Breast epithelium (tissue), 4 donors: Measurements from ENCODE around the gene ABT1. TPM values are rescaled to one million over a fixed set of nuclear protein-coding genes. Genes with fewer than 3 reads are reported as not detected.
A peak's percentile ranks its signal among the peaks of the same experiment; 100 is the strongest.

Experiments used
- DNase-seq, 2 donors: peaks; one replicate each; pipeline ENCODE4 v3.0.0-alpha.2; 2019; ENCODE audit warnings: low spot score in 2 of 2
- H3K27ac ChIP-seq, 2 donors: fragments of 200-600 bp; sonication (generic) in 1 of 2; one replicate each; pipeline ENCODE4 v1.5.1; 2016 to 2019; ENCODE audit warnings: mild to moderate bottlenecking in 1 of 2
- H3K27me3 ChIP-seq, 2 donors: fragments of 200-600 bp; sonication (generic) in 1 of 2; one replicate each; pipeline versions ENCODE4 v1.5.1 to v1.6.0; 2017 to 2019; ENCODE audit warnings: control low read depth in 1 of 2, mild to moderate bottlenecking in 1 of 2
- H3K36me3 ChIP-seq: fragments of 200-600 bp; one replicate; pipeline ENCODE4 v1.5.1; 2019
- H3K4me1 ChIP-seq, 2 donors: fragments of 200-600 bp; sonication (generic); one replicate each; pipeline ENCODE4 v1.5.1; 2016 to 2019; ENCODE audit warnings: control low read depth in 1 of 2
- H3K4me3 ChIP-seq, 3 donors: fragments of 200-600 bp; sonication (generic); 1 replicate in 2 of 3; 2 replicates in 1 of 3; pipeline ENCODE4 v1.5.1; 2016 to 2019; ENCODE audit warnings: mild to moderate bottlenecking in 3 of 3, moderate library complexity in 2 of 3
- H3K9me3 ChIP-seq, 2 donors: fragments of 200-600 bp; sonication (generic) in 1 of 2; one replicate each; pipeline ENCODE4 v1.5.1; 2016 to 2019; ENCODE audit warnings: control low read depth in 1 of 2
- POLR2A ChIP-seq: fragments of 450-650 bp; IDR thresholded peaks from one replicate; pipeline ENCODE4 v1.6.1; 2016; ENCODE audit warnings: antibody characterized with exemption, mild to moderate bottlenecking, moderate library complexity
- POLR2AphosphoS5 ChIP-seq, 3 donors: sonication (generic); formaldehyde crosslinking; IDR thresholded peaks; one replicate each; pipeline ENCODE4 v1.6.1; 2017; ENCODE audit warnings: antibody characterized with exemption in 3 of 3
- intact Hi-C: fragments of 100-400 bp; cut with DNase I; formaldehyde crosslinking; loops from one replicate; pipeline ENCODE4 v1.15.1; 2023; ENCODE audit warnings: low total_unique reads
- total RNA-seq, 3 donors: library from RNA; depleted of rRNA; stranded (reverse); fragments of >200 nt; gene quantifications; one replicate each; pipeline ENCODE4 v1.1.0, GENCODE V29; 2016
- TF ChIP-seq, protein P1 (sequence below), 3 donors: fragments of 450-650 bp; IDR thresholded peaks; one replicate each; pipeline ENCODE4 v1.5.1; 2016 to 2017; ENCODE audit warnings: antibody characterized with exemption in 3 of 3, mild to moderate bottlenecking in 3 of 3, moderate library complexity in 3 of 3

The ABT1 gene
- total RNA-seq, 3 donors from 2014 or later: 13.8 to 19.5 (median 18.0) TPM

DNA sequence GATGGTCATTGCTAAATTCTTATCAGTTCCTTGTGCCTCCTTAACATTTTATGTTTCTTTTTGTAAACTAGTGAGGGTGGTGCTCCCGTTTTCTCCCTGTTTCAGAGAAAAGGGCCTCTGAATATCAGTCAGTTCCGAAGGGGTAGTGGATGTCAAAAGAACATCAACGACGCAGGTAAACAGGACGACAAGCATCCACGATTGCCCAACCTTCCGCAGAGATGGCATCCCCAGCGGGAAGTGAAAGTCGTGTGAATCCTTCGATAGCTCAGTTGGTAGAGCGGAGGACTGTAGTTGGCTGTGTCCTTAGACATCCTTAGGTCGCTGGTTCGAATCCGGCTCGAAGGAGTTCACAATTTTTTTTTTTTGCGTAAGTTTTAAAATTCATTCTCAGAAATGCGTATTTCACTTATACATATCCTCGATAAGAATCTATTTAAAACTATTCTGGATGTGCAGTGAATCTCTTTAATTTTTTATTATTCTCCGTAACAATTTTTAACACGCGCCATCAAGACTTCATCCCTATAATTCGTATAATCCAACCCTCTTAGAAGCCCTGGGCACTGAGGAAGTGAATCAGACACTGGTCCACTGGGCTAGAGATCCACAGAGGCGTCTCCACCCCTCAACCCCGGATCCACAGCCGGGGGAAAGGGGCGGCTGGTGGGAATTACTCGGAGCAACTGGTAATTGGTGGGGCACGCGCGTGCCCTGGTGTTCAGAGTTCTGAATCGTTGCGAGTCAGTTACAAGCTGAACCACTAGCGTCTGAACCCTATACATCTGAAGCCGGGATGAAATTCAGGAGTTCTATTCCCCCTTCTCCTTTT is 27.9 kb upstream of the ABT1 start:
- H3K27me3 ChIP-seq: no peaks in the 10 kb centered on the region
- intact Hi-C loops: no loop called here
- no peaks in the 10 kb centered on the region for H3K36me3 ChIP-seq
- TF ChIP-seq, protein P1, sequence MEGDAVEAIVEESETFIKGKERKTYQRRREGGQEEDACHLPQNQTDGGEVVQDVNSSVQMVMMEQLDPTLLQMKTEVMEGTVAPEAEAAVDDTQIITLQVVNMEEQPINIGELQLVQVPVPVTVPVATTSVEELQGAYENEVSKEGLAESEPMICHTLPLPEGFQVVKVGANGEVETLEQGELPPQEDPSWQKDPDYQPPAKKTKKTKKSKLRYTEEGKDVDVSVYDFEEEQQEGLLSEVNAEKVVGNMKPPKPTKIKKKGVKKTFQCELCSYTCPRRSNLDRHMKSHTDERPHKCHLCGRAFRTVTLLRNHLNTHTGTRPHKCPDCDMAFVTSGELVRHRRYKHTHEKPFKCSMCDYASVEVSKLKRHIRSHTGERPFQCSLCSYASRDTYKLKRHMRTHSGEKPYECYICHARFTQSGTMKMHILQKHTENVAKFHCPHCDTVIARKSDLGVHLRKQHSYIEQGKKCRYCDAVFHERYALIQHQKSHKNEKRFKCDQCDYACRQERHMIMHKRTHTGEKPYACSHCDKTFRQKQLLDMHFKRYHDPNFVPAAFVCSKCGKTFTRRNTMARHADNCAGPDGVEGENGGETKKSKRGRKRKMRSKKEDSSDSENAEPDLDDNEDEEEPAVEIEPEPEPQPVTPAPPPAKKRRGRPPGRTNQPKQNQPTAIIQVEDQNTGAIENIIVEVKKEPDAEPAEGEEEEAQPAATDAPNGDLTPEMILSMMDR (IDR thresholded peaks at IDR 0.05): no peak
- peak; percentile 91 to 96 (median 92) for TF ChIP-seq POLR2AphosphoS5 (IDR thresholded peaks at IDR 0.05)
- TF ChIP-seq POLR2A: no peak
- H3K9me3 ChIP-seq: no peaks in the 10 kb centered on the region
- H3K4me3 ChIP-seq: peak overlapping the region; percentile 45 to 66 (median 62)
- peak overlapping the region; percentile 59 to 79 for H3K27ac ChIP-seq
- no peaks in the 10 kb centered on the region for H3K4me1 ChIP-seq
- peak; percentile 94 to 98 for DNase-seq

DNA sequence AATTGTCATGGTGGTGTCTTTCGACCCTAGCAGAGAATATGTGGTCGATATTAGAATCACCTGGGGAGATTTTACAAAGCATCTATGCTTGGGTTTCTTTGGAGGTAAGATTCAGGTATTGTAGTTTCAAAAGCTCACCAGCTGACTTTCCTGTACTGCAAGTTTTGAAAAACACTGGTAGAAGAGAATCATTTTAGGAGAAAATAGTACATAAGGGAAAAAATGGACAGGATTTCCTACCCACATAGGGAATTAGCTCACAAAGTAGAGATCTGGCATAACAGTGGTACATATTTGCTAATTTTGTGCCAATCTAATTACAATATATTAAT is 27.4 kb upstream of the ABT1 start:
- Histone ChIP-seq H3K4me1 (no peaks in the 10 kb centered on the region), H3K9me3 (no peaks in the 10 kb centered on the region), H3K36me3 (no peaks in the 10 kb centered on the region), H3K4me3 (peak overlapping the region in 2 of 3 donors; percentile 62 to 66), H3K27me3 (no peaks in the 10 kb centered on the region), H3K27ac (peak overlapping the region; percentile 59 to 79)
- intact Hi-C loops: no loop called here
- TF ChIP-seq POLR2AphosphoS5 (IDR thresholded peaks at IDR 0.05): no peak
- TF ChIP-seq, protein P1 (IDR thresholded peaks at IDR 0.05): no peak
- no peak for TF ChIP-seq POLR2A
- no peak for DNase-seq

DNA sequence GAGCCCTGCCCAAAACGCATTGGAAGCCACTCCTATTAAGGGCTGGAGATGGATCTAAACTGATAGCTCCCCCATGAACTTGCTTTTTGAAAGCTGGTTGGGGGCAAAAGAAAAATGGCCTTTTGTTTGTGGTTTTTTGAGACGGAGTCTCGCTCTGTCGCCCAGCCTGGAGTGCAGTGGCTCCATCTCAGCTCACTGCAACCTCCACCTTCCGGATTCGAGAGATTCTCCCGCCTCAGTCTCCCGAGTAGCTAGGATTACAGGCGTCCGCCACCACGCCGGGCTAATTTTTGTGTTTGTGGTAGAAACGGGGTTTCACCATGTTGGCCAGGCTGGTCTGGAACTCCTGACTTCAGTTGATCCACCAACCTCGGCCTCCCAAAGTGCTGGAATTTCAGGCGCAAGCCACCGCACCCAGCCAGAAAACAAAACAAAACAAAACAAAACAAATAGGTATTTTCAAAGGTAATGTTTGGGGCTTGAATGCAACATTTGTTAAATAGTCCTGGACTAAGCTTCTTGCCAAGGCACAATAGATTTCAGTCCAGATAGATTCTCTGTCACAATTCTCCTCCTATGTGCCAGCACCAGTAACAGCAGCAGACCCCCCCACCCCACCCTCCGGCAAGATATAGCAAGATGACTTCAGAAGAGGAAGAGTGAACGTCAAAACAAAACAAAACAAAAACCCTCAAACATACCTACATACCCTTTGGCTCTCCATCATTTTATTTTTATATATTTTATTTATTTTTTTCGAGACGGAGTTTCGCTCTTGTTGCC is 26.5 kb upstream of the ABT1 start:
- Histone ChIP-seq H3K36me3 (no peaks in the 10 kb centered on the region), H3K27me3 (no peaks in the 10 kb centered on the region), H3K27ac (no peak overlapping the region), H3K4me1 (no peaks in the 10 kb centered on the region), H3K4me3 (no peak overlapping the region), H3K9me3 (no peaks in the 10 kb centered on the region)
- intact Hi-C loops: no loop called here
- DNase-seq: no peak
- TF ChIP-seq, protein P1 (IDR thresholded peaks at IDR 0.05): no peak
- TF ChIP-seq POLR2A (no peak), POLR2AphosphoS5 (IDR thresholded peaks at IDR 0.05) (no peak)

DNA sequence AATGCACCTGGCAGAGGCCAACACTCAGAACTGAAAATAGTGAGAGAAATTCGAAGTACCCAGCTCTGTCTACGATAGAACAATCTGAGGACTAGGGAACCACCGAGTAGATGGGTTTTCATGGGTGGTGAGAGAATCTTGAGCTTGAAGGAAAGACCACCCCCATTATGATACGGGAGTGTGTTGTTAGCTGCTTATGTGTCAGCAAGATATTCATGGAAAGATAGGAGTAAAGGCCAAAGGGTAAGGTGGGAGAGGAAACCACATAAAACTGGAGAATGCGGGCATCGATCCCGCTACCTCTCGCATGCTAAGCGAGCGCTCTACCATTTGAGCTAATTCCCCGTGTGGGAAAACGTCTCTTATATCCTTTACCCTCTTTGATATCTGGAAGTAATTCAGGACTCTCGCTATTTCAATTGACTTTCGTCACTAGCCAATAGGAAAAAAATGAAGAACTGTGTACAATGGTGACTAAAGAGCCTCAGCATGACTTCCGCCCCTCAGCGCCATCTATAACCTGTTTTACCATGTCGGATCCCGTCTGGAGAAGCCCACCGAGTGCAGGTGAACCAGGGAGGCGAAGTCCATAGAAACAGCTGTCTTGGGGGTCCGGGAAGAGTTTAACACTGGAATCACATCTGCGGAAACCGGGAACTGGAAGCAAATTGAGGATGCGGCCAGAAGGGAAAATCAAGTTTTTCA is 25.0 kb upstream of the ABT1 start:
- Histone ChIP-seq H3K4me1 (no peaks in the 10 kb centered on the region), H3K27me3 (peaks cover 0 to 12% of the 10 kb centered on the region in 2 donors), H3K36me3 (no peaks in the 10 kb centered on the region), H3K9me3 (no peaks in the 10 kb centered on the region), H3K4me3 (peak overlapping the region; percentile 46 to 63 (median 54)), H3K27ac (peak overlapping the region; percentile 27 to 73)
- intact Hi-C loops: no loop called here
- TF ChIP-seq POLR2AphosphoS5 (IDR thresholded peaks at IDR 0.05) (peak in 2 of 3 donors; percentile 66 to 69), POLR2A (no peak)
- no peak for DNase-seq

DNA sequence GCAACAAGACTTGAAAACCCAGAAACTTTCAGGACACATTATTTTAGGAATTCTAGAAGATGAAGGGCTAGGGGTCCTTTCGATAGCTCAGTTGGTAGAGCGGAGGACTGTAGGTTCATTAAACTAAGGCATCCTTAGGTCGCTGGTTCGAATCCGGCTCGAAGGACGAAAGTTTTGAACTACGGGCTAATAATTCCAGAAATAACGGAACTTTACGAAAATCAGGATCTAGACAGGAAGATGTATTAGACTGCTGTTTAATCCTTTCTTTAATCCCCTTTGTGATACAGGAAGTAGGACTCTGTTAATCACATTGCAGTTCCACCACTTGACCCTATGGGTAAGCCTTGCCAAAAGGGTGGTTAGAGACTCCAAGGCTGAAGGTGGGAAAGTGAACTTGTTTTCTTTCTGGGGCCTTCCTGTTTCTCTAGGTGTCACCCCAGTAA is 21.2 kb upstream of the ABT1 start:
- no peak overlapping the region for H3K27ac ChIP-seq
- no peaks in the 10 kb centered on the region for H3K36me3 ChIP-seq
- H3K27me3 ChIP-seq: peaks cover 0 to 29% of the 10 kb centered on the region in 2 donors
- DNase-seq: no peak
- H3K4me1 ChIP-seq: no peaks in the 10 kb centered on the region
- H3K9me3 ChIP-seq: peaks cover 0 to 19% of the 10 kb centered on the region in 2 donors
- no peak for TF ChIP-seq POLR2A
- TF ChIP-seq, protein P1 (IDR thresholded peaks at IDR 0.05): no peak
- no peak for TF ChIP-seq POLR2AphosphoS5 (IDR thresholded peaks at IDR 0.05)
- intact Hi-C loops: no loop called here
- no peak overlapping the region for H3K4me3 ChIP-seq
